GM21390 (cell line): ENCODE data around the gene ANKS1A.
"Not testable (repeated sequence)": the region's sequence is repeated elsewhere in the genome, so short reads cannot be mapped to it uniquely, and the experiment has no call there.

ENCODE experiments used
- ATAC-seq: cut with Tn5 transposase; IDR thresholded peaks from one replicate; pipeline ENCODE4 v1.9.1; 2021; ENCODE audit not compliant: unreplicated experiment

ANKS1A gene

GRCh38 chr6:35092362-35093117, 203.5 kb downstream of the ANKS1A start:
- no peak for ATAC-seq

- ATAC-seq: no peak
These were observed 204.0 kb downstream of the ANKS1A start for GRCh38 chr6:35093118-35093445.

GRCh38 chr6:35093783-35094182, 204.7 kb downstream of the ANKS1A start:
- no peak for ATAC-seq

- no peak for ATAC-seq
These were observed 205.1 kb downstream of the ANKS1A start for GRCh38 chr6:35094183-35094582.

- ATAC-seq: no peak
These were observed 207.2 kb downstream of the ANKS1A start for GRCh38 chr6:35096129-35096862.

- no peak for ATAC-seq
These were observed 210.1 kb downstream of the ANKS1A start for GRCh38 chr6:35099116-35099515.

GRCh38 chr6:35105078-35105477, 216.0 kb downstream of the ANKS1A start:
- ATAC-seq: no peak

- ATAC-seq: not testable (repeated sequence)
These were observed 217.0 kb downstream of the ANKS1A start for GRCh38 chr6:35106061-35106460.

GRCh38 chr6:35107208-35107607, 218.2 kb downstream of the ANKS1A start:
- ATAC-seq: not testable (repeated sequence)

GRCh38 chr6:35107761-35108160, 218.7 kb downstream of the ANKS1A start:
- not testable (repeated sequence) for ATAC-seq

- ATAC-seq: no peak
These were observed 219.3 kb downstream of the ANKS1A start for GRCh38 chr6:35108309-35108885.

GRCh38 chr6:35120746-35121145, 231.7 kb downstream of the ANKS1A start:
- no peak for ATAC-seq

- ATAC-seq: no peak
These were observed 235.3 kb downstream of the ANKS1A start for GRCh38 chr6:35124356-35124755.

GRCh38 chr6:35128042-35128441, 239.0 kb downstream of the ANKS1A start:
- ATAC-seq: no peak

- ATAC-seq: no peak
These were observed 239.4 kb downstream of the ANKS1A start for GRCh38 chr6:35128496-35128895.

GRCh38 chr6:35136185-35136584, 247.1 kb downstream of the ANKS1A start:
- ATAC-seq: no peak

GRCh38 chr6:35138191-35138590, 249.1 kb downstream of the ANKS1A start:
- ATAC-seq: not testable (repeated sequence)

- no peak for ATAC-seq
These were observed 250.4 kb downstream of the ANKS1A start for GRCh38 chr6:35139470-35139869.

- no peak for ATAC-seq
These were observed 251.0 kb downstream of the ANKS1A start for GRCh38 chr6:35139924-35140638.

- ATAC-seq: no peak
These were observed 251.6 kb downstream of the ANKS1A start for GRCh38 chr6:35140639-35141006.
